Measurements from ENCODE around the gene SLC35D2.

GRCh38 chr9:96382839-96383164, 709 bp downstream of the SLC35D2 start:
- TF ChIP-seq SIN3A (IDR thresholded peaks at IDR 0.05; ENCODE audit: low read depth) = no peak
- TF ChIP-seq MAX (IDR thresholded peaks at IDR 0.05) = no peak
- no peak for TF ChIP-seq POLR2AphosphoS5 (IDR thresholded peaks at IDR 0.05; ENCODE audit: low read depth, low read length)
- TF ChIP-seq CEBPB (IDR thresholded peaks at IDR 0.05; ENCODE audit: low read depth) = no peak
- no peak for TF ChIP-seq CTCF (IDR thresholded peaks at IDR 0.05 in 2 of 3, conservative IDR thresholded peaks at IDR 0.05 in 1 of 3; ENCODE audit: borderline replicate concordance in 1 of 3, insufficient read depth in 1 of 3, low read depth in 2 of 3, low read length in 2 of 3)
- no peak for TF ChIP-seq ZNF274 (IDR thresholded peaks at IDR 0.05; ENCODE audit: low read depth, low read length)
- TF ChIP-seq JUND (IDR thresholded peaks at IDR 0.05) = no peak
- TF ChIP-seq EZH2 (IDR thresholded peaks at IDR 0.05) = no peak
- TF ChIP-seq YY1 (IDR thresholded peaks at IDR 0.05; ENCODE audit: extremely low read depth, insufficient replicate concordance, low read depth, low read length) = no peak
- TF ChIP-seq EZH2phosphoT487 (IDR thresholded peaks at IDR 0.05; ENCODE audit: borderline replicate concordance) = no peak
- TF ChIP-seq ZFX (IDR thresholded peaks at IDR 0.05) = no peak
